Measurements from ENCODE around the gene ATXN7L1.
"Not testable (repeated sequence)": the region's sequence is repeated elsewhere in the genome, so short reads cannot be mapped to it uniquely, and the experiment has no call there.

ATXN7L1 gene

GRCh38 chr7:105857009-105857952 is 19.1 kb downstream of the ATXN7L1 start:
- DNase-seq: no peak

DNA sequence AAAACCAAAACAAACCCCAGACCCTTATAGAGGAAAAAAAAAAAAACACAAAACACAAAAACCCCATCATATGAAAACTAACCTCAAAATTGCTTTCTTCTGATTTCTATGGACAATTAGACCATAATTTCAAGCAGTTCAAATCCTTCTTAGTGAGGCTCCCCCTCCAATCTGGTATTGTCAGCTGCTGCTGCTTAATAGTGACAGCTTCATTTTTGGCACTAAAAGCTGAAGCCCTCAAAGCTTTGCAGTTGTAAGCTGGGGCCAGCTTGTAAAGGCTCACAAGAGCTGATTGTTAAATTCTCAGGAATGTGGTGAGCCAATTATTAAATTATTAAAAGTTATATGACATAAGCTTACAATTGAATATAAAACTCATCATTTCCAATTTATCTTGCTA is 21.9 kb downstream of the ATXN7L1 start:
- DNase-seq: no peak

GRCh38 chr7:105853931-105854419 is 22.4 kb downstream of the ATXN7L1 start:
- no peak for DNase-seq

DNA sequence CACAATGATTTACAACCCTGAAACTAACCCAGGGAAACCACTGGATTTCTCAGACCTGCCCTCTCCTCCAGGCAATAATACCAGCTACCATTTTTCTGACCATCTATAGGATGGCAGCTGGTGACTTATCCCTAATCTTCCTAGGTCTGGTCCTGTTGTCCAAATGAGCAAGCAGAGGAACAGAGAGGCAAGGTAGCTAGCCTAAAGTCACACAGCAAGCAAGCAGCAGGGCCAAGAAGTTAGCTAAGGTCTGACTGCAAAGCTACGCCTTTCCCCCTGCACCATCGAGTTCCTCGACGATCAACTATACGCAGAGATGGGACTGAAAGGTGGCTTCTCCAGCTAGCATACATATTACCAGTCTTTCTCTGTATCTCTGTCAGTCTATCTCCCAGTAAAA is 25.3 kb downstream of the ATXN7L1 start:
- no peak for DNase-seq

GRCh38 chr7:105849122-105849855 is 27.1 kb downstream of the ATXN7L1 start:
- DNase-seq: peak; percentile 82

GRCh38 chr7:105846404-105846803 is 30.0 kb downstream of the ATXN7L1 start:
- no peak for DNase-seq

- not testable (repeated sequence) for DNase-seq
These were observed 31.7 kb downstream of the ATXN7L1 start for GRCh38 chr7:105844681-105845080.

DNA sequence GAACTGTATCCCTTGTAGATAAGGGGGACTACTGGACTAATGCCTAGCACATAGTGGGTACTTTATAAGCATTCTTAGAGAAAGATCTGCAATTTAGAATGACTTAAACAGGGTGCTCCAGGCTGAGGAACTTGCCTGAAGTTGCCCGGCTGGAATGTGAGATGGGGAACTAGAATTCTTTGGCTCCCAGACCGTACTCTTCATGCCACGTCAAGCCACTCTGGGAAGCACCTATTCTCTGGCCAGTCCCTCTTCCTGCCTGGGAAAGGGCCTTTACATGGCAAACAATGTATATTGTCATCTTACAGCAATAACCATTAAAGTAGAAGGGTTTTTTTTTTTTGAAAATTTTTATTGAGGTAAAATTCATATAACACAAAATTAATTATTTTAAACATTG is 34.5 kb downstream of the ATXN7L1 start:
- DNase-seq: no peak

DNA sequence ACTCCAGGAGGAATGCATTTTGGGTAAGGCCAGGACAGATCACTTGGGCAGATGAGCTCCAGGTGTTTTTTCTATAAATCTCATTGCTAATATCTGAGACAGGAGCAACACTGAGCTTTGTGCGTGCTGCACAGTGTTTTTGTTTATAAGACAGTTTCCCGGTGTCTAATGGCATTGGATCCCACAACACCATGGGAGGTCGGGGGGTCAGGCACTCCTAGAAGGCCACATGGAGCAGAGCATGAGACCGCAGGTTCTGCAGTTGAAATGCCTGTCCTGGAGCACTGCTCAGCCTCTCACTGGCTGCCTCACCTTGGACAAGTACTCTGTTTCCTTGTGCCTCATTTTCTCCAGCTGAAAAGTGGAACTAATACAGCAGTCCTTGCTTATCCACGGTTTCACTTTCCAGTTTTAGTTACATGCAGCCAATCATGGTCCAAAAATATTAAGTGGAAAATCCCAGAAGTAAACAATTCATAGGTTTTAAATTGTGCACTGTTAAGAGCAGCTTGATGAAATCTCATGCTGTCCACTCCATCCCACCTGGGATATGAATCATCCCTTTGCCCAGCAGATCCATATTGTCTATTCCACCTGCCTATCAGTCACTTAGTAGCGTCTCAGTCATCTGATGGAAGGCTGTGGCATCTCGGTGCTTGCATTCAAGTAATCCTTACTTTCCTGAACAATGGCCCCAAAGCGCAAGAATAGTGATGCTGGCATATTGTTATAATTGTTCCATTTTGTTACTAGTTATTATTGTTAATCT is 35.2 kb downstream of the ATXN7L1 start:
- no peak for DNase-seq

DNA sequence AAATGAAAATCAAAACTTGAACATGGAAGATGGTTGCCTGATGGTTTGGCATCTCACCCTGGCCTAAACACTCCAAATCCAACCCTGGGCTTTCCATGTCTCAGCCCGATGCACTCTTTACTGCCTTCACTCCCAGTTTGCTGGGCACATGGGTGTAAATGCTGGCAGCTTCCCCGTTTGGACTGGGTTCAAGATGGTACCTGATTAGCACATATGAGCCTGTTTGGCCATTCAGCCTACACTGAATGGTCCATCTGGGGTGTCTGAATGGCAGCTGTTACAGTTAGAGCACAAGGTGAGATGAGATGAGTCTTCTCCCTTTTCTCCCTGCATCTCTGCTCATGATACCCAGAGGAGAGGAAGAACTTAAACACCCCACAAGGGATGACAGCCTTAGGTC is 37.1 kb downstream of the ATXN7L1 start:
- no peak for DNase-seq

DNA sequence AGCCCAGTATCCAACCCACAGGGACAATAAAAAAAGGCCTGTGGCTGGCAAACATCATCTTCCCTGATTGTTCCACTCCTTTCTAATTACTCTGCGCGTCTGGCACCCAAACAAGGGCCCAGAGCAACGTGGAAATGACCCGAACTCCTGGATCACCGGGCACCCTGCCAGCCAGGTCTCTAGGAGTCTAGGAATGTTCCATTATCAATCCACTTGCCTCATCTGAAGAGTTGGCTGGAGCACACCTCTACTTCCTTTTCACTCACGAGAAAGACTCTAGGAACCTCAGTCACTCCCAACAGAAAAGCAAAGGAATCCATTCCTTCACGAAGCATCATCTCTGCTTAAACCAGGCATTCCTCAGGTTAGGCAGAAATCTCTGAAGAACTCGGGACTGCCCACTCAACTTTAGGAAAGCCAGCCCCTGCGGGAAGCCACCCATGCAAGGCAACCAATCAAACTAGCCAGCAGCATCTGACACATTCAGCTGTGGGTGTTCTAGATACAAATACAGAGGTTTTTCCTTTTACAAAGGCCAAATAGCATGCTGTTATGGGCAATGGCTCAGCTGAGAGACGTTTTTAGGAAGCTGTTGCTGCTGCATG is 37.7 kb downstream of the ATXN7L1 start:
- no peak for DNase-seq

GRCh38 chr7:105837765-105838626 is 38.4 kb downstream of the ATXN7L1 start:
- DNase-seq: no peak

DNA sequence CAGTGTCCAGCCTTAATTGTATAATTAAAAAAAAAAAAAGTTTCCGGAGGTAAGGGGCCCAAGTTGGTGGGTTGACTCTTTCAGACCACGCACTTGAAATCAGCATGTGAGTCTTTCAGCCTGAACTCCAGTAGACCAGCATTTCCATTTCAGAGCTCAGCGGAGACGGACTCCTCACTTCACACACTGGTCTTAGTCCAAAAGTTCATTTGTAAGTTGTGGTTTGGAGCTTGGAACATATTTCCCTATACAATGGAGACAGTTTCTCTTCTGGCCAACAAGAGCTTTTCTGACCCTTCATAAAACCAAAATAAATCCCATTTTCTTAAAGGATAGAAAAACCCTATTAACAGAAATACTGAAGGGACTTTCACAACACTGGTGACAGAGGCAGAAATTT is 41.0 kb downstream of the ATXN7L1 start:
- DNase-seq: no peak

GRCh38 chr7:105831824-105832535 is 44.4 kb downstream of the ATXN7L1 start:
- DNase-seq: no peak

DNA sequence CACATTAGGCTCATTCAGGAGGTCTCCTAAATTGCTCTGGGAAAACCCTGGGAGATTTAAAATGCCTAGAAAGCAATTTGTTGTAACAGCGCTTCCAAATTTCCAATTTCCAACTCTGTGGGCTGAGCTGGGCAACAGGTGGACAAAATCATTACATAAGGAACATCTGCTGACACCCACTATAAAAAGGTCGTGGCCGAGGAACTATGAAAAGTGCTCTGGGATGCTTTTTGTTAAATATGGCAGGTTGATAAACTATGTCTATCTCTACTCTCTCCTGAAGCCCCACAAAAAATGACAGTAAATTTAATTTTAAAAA is 45.1 kb downstream of the ATXN7L1 start:
- no peak for DNase-seq

DNA sequence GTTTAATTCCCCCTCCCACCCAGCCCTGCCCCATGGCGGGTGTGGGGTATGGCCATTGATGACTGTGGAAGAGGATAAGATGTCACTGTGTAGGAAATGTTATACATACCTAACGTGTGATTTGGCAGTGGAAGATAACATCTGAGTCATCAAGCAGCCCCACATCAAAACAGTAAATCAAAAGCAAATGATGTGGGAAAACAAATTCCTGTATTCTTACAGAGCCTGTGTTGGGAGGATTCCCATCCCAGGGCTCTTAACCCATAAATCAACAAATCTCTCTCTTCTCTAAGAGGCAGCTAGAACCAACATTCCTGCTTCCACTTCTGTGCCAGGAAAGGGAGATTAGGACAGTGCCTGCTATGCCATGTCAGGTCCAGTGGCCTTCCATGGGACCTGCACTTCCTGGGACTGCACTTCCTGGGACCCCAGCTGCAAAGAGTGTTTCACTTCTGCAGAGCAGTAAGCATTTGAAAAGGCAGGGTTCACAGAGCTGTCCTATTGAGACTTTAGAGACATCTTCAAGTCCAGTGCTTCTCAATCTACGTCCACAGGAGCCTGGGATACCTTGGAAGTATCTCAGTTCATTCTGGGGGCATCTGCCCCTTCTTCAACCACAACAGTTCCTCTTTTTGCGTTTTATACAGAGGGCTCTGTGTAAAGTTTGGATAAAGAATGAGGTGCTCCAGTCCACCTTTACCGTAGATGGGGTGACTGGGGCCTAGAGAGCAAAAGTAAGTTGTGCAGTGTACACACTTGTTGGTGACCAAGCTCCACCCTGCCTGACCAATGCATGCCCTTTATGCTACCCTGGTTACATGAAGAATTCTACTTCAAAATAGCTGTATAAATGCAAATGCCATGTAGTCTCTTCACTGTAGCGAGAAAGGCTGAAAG is 45.7 kb downstream of the ATXN7L1 start:
- DNase-seq: no peak

DNA sequence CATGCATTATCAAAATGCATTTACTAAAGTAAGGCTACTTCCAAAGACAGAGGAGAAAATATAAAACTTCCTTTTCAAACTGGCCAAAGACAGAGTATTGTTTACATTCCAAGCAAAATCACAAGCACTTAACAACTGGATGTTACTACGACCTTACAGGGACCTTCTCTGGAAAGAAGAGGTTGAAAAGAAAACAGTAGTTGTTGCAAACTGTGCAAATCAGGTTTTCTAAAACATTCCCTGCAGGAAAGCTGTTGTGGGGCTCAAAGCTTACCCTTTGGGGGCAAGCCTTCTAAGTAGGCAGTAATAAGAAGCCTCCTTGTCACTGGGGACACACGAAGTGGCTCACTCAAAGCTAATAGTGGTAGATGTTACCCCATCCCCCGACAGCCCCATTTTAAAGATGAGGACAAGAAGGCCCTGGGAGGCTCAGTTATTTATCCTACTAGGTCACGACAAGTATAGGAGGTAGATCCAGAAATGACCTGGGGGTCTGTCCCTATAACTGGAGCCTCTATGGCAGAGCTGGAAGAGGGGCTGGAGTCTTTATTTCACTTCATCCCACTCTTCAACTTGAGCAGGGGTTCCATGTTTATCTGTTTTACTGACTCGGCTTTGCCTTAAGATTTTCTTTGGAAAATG is 46.6 kb downstream of the ATXN7L1 start:
- DNase-seq: no peak

DNA sequence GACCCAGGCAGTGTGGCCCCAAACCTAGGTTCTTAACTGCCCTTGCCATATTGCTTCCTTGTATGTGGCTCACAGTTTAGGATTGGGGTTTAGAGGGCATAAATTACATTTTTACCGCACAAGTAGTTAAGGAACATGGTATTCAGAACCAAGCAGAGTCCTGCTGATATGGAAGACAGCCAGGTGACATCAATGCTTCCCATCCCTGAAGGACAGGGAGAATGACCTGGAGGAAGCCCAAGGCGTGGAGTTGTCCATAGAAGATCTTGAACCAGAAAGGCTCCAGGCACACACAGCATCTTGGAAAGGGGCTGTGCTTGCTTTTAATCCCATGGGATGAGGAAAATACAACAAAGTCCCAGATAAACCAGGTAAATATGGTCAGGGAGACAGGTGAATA is 48.3 kb downstream of the ATXN7L1 start:
- no peak for DNase-seq

DNA sequence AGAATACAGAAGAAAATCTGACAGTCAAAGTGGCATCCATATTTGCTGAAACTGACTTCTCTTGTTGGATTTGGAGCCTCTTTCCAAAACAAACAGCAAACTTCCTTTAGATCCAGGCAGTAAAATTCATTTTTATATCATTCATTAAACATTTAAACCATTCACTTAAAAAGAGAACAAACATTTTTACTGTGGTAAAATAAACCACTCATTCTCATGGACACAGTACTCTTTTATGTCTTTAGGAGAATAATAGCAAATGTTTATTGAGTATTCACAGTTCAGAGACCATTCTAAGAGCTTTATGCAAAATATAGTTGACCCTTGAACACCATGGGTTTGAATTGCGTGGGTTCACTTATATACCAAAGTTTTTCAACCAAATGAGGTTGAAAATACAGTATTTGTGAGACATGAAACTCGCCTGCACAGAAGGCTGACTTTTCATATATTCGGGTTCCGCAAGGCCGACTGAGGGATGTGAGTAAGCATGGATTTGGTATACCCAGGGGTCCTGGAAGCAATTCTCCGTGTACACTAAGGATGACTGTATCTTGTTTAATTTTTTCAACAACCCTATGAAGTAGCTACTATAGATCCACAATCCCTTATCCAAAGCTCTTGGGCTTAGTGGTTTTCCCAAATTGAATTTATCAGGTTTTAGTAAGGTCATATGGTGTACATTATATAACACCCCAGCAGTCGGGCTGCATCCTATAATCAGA is 49.1 kb downstream of the ATXN7L1 start:
- no peak for DNase-seq

All from stimulated activated CD4-positive, alpha-beta T cell treated with anti-CD3 and anti-CD28 coated beads, Interleukin-15, amount 100 ng/mL, for 24 hours (primary cell).